Central memory CD4-positive, alpha-beta T cell (primary cell): ENCODE results near the gene ANKRD40.

Experiments
- DNase-seq: peaks from one replicate; pipeline ENCODE4 v3.0.0; 2022

Gene ANKRD40

GRCh38 chr17:50668025-50668837 is 39.5 kb downstream of the ANKRD40 start:
- no peak for DNase-seq

- no peak for DNase-seq
Observed at GRCh38 chr17:50667259-50668024, 40.3 kb downstream of the ANKRD40 start.

- DNase-seq, result no peak
Observed at GRCh38 chr17:50666316-50666715, 41.4 kb downstream of the ANKRD40 start.

- no peak for DNase-seq
Observed at GRCh38 chr17:50665838-50666237, 41.9 kb downstream of the ANKRD40 start.

- DNase-seq, result no peak
Observed at GRCh38 chr17:50664788-50665458, 42.8 kb downstream of the ANKRD40 start.

GRCh38 chr17:50663812-50664374 is 43.8 kb downstream of the ANKRD40 start:
- no peak for DNase-seq

- no peak for DNase-seq
Observed at GRCh38 chr17:50662632-50663225, 45.0 kb downstream of the ANKRD40 start.

GRCh38 chr17:50661795-50662391 is 45.8 kb downstream of the ANKRD40 start:
- no peak for DNase-seq

- DNase-seq, result no peak
Observed at GRCh38 chr17:50661348-50661747, 46.4 kb downstream of the ANKRD40 start.

GRCh38 chr17:50660887-50661345 is 46.8 kb downstream of the ANKRD40 start:
- no peak for DNase-seq

GRCh38 chr17:50660042-50660886 is 47.5 kb downstream of the ANKRD40 start:
- DNase-seq, result no peak

- no peak for DNase-seq
Observed at GRCh38 chr17:50659179-50659578, 48.5 kb downstream of the ANKRD40 start.

GRCh38 chr17:50658616-50659015 is 49.1 kb downstream of the ANKRD40 start:
- DNase-seq, result no peak

- no peak for DNase-seq
Observed at GRCh38 chr17:50657627-50658026, 50.1 kb downstream of the ANKRD40 start.

GRCh38 chr17:50657054-50657453 is 50.7 kb downstream of the ANKRD40 start:
- no peak for DNase-seq

- DNase-seq, result no peak
Observed at GRCh38 chr17:50656509-50656908, 51.2 kb downstream of the ANKRD40 start.

GRCh38 chr17:50653738-50654137 is 54.0 kb downstream of the ANKRD40 start:
- DNase-seq, result no peak

- no peak for DNase-seq
Observed at GRCh38 chr17:50651661-50652060, 56.1 kb downstream of the ANKRD40 start.

GRCh38 chr17:50649042-50649908 is 58.4 kb downstream of the ANKRD40 start:
- no peak for DNase-seq

GRCh38 chr17:50647187-50647586 is 60.5 kb downstream of the ANKRD40 start:
- DNase-seq, result no peak
